Type B pancreatic cell (in vitro differentiated cells): ENCODE measurements around the gene GRIN2A. TPM values are rescaled to one million over a fixed set of nuclear protein-coding genes. Genes with fewer than 3 reads are reported as not detected.

Experiments used
- DNase-seq: peaks from one replicate; pipeline ENCODE4 v3.0.0; 2021; ENCODE audit warnings: mixed read lengths; ENCODE audit not compliant: unreplicated experiment; ENCODE audit errors: extremely low spot score
- H3K27ac Mint-ChIP-seq: 2 replicates; pipeline ENCODE4 v1.8.0; 2021; ENCODE audit warnings: mild to moderate bottlenecking, mixed read lengths
- H3K27me3 Mint-ChIP-seq: 2 replicates; pipeline ENCODE4 v1.8.0; 2021; ENCODE audit warnings: mixed read lengths
- H3K36me3 Mint-ChIP-seq: 2 replicates; pipeline ENCODE4 v1.8.0; 2021; ENCODE audit warnings: mixed read lengths
- H3K4me1 Mint-ChIP-seq: one replicate; pipeline ENCODE4 v1.8.0; 2021; ENCODE audit warnings: mixed read lengths; ENCODE audit not compliant: unreplicated experiment
- H3K4me3 Mint-ChIP-seq: 2 replicates; pipeline ENCODE4 v1.8.0; 2021; ENCODE audit warnings: mild to moderate bottlenecking, mixed read lengths
- H3K9me3 Mint-ChIP-seq: 2 replicates; pipeline ENCODE4 v1.8.0; 2021; ENCODE audit warnings: mixed read lengths
- total RNA-seq: library from RNA; stranded (reverse); gene quantifications from 2 replicates; pipeline ENCODE4 v1.2.1, GENCODE V29; 2021; ENCODE audit warnings: low replicate concordance
- TF ChIP-seq, protein P1 (sequence below): fragments of 200-600 bp; sonication (generic); conservative IDR thresholded peaks from 2 replicates; pipeline ENCODE4 v1.5.0; 2021; ENCODE audit warnings: antibody characterized with exemption, mild to moderate bottlenecking

Gene GRIN2A
- total RNA-seq, 1 donor from 2014 or later = 7.1 TPM

DNA sequence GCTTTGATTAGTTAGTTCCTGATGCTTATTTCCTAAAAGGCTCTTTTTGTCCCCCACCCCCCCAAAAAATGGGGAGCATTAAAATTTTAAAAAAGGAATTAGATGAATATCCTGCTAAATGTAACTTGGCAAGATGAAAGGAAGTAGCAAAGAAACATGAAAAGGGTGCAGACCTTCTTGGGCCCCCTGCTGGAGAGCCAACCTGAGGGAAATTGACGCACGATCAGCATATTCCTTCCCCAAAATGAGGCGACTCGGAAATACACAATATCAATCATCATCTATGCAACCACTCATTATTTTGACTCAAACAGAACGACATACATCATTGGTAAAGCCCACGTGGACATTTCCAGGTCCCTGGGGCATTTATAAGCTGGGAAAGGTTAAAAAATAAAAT, 59.7 kb downstream of the GRIN2A start:
- no peaks in the 10 kb centered on the region for H3K9me3 Mint-ChIP-seq
- TF ChIP-seq, protein P1, sequence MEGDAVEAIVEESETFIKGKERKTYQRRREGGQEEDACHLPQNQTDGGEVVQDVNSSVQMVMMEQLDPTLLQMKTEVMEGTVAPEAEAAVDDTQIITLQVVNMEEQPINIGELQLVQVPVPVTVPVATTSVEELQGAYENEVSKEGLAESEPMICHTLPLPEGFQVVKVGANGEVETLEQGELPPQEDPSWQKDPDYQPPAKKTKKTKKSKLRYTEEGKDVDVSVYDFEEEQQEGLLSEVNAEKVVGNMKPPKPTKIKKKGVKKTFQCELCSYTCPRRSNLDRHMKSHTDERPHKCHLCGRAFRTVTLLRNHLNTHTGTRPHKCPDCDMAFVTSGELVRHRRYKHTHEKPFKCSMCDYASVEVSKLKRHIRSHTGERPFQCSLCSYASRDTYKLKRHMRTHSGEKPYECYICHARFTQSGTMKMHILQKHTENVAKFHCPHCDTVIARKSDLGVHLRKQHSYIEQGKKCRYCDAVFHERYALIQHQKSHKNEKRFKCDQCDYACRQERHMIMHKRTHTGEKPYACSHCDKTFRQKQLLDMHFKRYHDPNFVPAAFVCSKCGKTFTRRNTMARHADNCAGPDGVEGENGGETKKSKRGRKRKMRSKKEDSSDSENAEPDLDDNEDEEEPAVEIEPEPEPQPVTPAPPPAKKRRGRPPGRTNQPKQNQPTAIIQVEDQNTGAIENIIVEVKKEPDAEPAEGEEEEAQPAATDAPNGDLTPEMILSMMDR = peak; percentile 72
- peaks cover 47% of the 10 kb centered on the region for H3K27me3 Mint-ChIP-seq
- H3K4me1 Mint-ChIP-seq = peaks cover 17% of the 10 kb centered on the region
- DNase-seq = no peak
- H3K4me3 Mint-ChIP-seq = no peak overlapping the region
- H3K27ac Mint-ChIP-seq = no peak overlapping the region
- H3K36me3 Mint-ChIP-seq = no peaks in the 10 kb centered on the region

DNA sequence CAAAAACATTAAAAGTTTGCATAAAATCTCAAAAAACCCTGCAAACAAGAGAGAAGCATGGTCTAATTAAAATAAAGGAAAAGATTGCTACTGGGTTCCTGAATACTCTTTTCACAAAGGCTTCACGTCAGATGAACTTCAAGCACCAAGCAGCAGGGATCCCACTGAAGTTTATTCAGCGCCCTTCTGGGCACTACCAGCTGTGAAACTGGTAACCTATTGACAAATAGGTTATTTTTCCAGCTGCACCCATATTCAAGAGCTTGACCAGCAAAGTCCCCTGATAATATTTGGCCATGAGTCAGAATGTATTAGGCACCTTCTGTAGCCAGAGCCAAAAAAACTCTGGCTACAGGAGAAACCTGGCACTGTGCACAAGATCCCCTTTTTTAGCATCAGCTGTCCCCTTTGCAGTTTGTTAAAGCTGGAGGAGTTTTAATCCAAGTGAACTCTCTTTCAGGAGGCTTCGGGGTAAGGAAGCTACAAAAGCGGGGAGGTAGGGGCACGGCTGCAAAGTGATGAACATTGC, 60.3 kb downstream of the GRIN2A start:
- Mint-ChIP-seq H3K27ac (peak overlapping the region; percentile 79), H3K36me3 (no peaks in the 10 kb centered on the region), H3K4me3 (peak overlapping the region; percentile 12), H3K4me1 (peaks cover 17% of the 10 kb centered on the region), H3K27me3 (peaks cover 52% of the 10 kb centered on the region), H3K9me3 (no peaks in the 10 kb centered on the region)
- TF ChIP-seq, protein P1 = no peak
- DNase-seq = no peak

DNA sequence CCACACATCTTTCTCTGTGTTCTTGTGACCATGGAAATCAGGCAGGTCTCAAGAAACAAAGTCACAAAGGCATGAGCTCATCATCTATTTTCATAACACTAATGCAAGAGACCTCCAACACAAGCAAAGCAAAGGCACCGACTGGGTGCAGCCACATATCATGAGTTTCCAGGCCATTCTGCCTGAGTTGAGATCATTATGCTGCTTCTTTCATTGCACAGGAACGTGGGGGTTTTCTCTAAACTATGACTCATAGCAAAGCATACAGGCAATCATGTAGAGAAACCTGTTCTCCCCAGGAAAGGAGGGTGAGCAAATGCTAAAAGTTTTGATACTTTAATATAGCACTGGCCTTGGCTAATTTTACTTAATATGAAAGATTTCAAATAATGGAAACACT, 60.7 kb downstream of the GRIN2A start:
- Mint-ChIP-seq H3K36me3 (no peaks in the 10 kb centered on the region), H3K4me3 (peak overlapping the region; percentile 12), H3K27ac (peak overlapping the region; percentile 79)

DNA sequence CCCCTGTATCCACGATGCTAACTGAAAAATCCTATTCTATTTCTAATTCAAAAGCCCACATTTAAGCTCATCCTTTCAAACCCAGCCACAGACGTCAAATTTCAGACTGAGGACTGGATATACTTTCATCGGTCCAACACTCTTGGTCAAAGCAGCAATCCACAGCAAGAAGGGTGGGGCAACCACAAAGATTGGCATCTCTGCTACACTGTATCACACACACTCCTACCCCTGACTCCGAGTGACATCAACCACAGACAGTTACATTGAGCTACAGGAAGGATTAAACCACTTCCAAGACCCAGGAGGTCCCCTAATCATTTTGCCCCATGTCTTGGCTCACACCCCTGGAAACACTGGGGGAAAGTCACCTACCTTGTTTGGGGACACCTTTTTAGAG, 61.3 kb downstream of the GRIN2A start:
- Mint-ChIP-seq H3K9me3 (no peaks in the 10 kb centered on the region), H3K4me1 (peaks cover 17% of the 10 kb centered on the region), H3K27me3 (peaks cover 51% of the 10 kb centered on the region), H3K36me3 (no peaks in the 10 kb centered on the region), H3K27ac (peak overlapping the region; percentile 79), H3K4me3 (no peak overlapping the region)
- TF ChIP-seq, protein P1 = no peak
- no peak for DNase-seq

More for the DNA sequence above, 60.7 kb downstream of the GRIN2A start:
- H3K4me1 Mint-ChIP-seq = peaks cover 17% of the 10 kb centered on the region
- TF ChIP-seq, protein P1 = no peak
- H3K27me3 Mint-ChIP-seq = peaks cover 50% of the 10 kb centered on the region
- no peaks in the 10 kb centered on the region for H3K9me3 Mint-ChIP-seq
- no peak for DNase-seq

GRCh38 chr16:10114409-10114808, 67.8 kb downstream of the GRIN2A start:
- H3K4me1 Mint-ChIP-seq = no peaks in the 10 kb centered on the region
- DNase-seq = no peak

More at GRCh38 chr16:10114409-10114808, 67.8 kb downstream of the GRIN2A start:
- no peaks in the 10 kb centered on the region for H3K9me3 Mint-ChIP-seq
- no peaks in the 10 kb centered on the region for H3K36me3 Mint-ChIP-seq
- H3K4me3 Mint-ChIP-seq = no peak overlapping the region
- H3K27me3 Mint-ChIP-seq = peaks cover 12% of the 10 kb centered on the region
- no peak overlapping the region for H3K27ac Mint-ChIP-seq
- TF ChIP-seq, protein P1 = no peak
